Hematopoietic multipotent progenitor cell treated with erythropoietin and hydrocortisone succinate and interleukin-3 and kit ligand, for 8 days (in vitro differentiated cells): Measurements from ENCODE around the gene PFN1.
"Not testable (repeated sequence)": the region's sequence is repeated elsewhere in the genome, so short reads cannot be mapped to it uniquely, and the experiment has no call there.

Source experiments
- DNase-seq: peaks from one replicate; pipeline ENCODE4 v3.0.0-alpha.2; 2015

Gene PFN1

DNA sequence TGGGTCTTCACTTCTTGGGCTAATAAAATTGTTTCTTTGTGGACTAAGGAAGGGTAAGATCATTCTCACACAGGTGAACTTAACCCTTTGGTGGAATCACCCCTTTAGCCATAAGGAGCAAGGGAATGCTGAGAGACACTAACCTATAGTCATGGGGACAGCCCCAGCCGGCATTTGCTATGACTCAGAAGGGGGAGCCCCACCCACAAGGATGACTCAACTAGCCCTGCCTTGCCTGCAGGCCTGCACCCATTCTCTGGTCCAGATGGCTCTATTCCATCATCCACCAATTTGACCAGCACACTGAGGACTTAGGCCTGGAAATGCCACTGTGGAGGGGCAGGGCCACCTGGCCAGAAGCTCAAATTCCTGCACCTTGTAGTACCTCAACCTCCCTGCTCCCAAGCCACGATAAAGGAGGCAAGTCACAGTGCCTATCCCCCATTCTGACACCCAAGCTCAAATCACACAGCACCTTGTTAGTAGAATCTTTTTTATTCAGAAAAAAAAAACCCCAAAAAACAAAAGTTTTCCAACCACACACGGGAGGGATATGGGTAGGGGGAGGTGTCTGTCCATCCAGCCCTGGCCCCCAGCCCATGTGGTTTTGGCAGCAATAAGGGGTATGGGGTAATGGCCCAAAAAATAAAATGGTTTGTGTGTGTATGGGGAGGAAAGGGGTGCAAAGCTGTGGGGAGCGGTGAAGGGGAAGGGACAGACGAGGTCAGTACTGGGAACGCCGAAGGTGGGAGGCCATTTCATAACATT lies 3.0 kb downstream of the PFN1 start:
- DNase-seq = peak; percentile 87

GRCh38 chr17:4944554-4945175 lies 3.7 kb downstream of the PFN1 start:
- peak; percentile 23 for DNase-seq

GRCh38 chr17:4944163-4944553 lies 4.2 kb downstream of the PFN1 start:
- DNase-seq = peak; percentile 76

DNA sequence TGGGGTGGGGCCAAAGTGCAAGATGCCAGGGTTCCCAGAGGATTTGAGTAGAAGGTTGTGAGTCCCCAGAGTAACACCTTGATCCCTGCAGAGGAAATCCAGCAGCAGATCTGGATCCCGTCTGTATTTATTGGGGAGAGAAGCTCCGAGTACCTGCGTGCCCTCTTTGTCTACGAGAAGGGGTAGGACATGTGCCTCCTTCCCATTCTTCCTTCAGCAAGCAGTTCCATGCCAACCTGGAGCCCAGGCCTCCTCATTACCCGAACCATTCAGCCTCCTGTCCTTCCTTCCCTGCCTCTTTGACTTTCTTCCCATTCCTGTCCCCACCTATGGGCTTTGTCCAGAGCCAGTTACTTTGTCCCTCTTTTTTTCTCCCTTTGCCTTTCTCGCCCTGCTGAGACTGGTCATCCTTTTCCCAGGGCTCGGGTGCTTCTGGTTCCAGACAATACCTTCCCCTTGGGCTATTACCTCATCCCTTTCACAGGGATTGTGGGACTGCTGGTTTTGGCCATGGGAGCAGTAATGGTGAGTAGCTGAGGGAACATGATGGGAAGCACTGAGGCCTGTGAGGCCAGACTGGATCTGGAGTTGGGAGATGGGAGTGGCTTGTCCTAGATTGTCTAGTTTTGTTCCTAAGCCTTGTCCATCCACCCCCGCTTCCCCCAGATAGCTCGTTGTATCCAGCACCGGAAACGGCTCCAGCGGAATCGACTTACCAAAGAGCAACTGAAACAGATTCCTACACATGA lies 5.4 kb downstream of the PFN1 start:
- no peak for DNase-seq

DNA sequence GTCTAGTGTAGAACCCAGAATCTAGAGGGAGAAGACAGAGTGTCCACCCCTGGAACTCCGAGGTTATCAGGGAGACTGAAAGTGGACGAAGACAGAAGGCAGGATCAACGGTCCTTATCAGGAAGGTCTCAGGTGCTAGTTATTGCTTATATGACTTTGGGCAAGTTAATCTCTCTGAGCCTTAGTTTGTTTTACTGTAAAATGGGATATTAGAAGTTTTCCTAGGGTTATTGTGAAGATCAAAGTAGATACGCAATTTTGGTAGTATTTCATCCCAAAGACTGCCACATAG lies 7.1 kb downstream of the PFN1 start:
- peak; percentile 23 for DNase-seq

DNA sequence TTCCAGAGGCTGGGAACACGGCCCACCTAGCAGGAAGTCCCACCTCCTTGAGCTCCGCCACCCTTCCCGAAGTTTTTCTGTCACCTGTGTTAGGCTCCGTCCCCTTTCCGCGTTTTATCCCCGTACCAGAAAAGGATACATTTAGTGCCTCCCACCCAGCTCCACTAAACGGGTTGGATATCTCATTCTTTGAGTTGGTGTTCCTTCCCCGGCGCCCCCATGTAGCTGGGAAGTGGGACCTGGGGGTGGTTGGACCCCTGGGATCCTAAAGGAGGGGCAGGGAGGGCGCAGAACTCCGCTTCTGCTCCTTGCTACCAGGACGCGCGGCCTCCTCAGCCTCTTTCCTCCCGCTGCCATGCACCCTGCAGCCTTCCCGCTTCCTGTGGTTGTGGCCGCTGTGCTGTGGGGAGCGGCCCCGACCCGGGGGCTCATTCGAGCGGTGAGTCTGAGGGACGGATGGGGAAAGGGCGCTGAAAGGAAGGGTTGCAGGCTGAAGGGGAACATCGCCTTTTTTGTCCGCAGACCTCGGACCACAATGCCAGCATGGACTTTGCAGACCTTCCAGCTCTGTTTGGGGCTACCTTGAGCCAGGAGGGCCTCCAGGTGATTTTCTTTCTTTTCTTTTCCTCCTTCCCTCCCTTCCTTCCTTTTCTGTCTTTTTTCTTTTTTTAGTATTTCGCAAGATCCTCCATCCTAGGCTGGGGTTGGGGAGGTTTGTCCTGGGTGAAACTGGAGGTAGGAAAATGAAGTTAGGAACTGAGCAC lies 7.6 kb downstream of the PFN1 start:
- no peak for DNase-seq

- peak; percentile 100 for DNase-seq
Measured at GRCh38 chr17:4939796-4940554, 8.4 kb downstream of the PFN1 start, which contains the start of the genes RNF167 and SLC25A11. Gene RNF167 (plus strand): TSS chr17:4940268. CDS start chr17:4940910, 642 bp downstream. Gene SLC25A11 (minus strand): TSS chr17:4940046. CDS start chr17:4939910, 136 bp downstream.

DNA sequence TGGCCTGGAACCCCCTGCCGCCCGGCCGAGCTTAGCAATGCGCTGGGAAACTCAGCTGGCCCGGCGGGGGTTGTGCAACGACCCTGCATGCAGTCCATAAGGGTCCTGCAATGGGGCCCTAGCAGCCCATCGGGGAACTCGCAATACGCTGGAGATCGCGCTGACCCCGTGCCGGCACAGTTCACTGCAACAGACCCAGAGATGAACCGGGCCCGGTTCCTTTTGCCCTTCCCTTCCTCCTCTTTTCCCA lies 8.9 kb downstream of the PFN1 start:
- DNase-seq = no peak

GRCh38 chr17:4938688-4939545 lies 9.4 kb downstream of the PFN1 start:
- peak; percentile 35 for DNase-seq

GRCh38 chr17:4938069-4938491 lies 10.2 kb downstream of the PFN1 start:
- no peak for DNase-seq

- DNase-seq = no peak
Measured at GRCh38 chr17:4937553-4937952, 10.8 kb downstream of the PFN1 start.

- DNase-seq = no peak
Measured at GRCh38 chr17:4936436-4936835, 11.9 kb downstream of the PFN1 start.

- no peak for DNase-seq
Measured at GRCh38 chr17:4935650-4936049, 12.7 kb downstream of the PFN1 start.

DNA sequence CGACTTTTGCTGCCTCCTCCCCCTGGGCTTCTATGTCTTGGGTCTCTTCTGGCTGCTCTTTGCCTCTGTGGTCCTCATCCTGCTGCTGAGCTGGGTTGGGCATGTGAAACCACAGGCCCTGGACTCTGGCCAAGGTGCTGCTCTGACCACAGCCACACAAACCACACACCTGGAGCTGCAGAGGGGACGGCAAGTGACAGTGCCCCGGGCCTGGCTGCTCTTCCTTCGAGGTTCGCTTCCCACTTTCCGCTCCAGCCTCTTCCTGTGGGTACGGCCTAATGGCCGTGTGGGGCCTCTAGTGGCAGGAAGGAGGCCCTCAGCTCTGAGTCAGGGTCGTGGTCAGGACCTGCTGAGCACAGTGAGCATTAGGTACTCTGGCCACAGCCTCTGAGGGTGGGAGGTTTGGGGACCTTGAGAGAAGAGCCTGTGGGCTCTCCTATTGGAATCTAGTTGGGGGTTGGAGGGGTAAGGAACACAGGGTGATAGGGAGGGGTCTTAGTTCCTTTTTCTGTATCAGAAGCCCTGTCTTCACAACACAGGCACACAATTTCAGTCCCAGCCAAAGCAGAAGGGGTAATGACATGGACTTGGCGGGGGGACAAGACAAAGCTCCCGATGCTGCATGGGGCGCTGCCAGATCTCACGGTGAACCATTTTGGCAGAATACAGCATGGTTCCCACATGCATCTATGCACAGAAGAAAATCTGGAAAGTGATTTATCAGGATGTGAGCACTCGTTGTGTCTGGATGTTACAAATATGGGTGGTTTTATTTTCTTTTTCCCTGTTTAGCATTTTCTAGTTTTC lies 14.0 kb downstream of the PFN1 start:
- peak; percentile 60 for DNase-seq

GRCh38 chr17:4933646-4934045 lies 14.7 kb downstream of the PFN1 start:
- DNase-seq = no peak

GRCh38 chr17:4932756-4933155 lies 15.6 kb downstream of the PFN1 start:
- DNase-seq = no peak

DNA sequence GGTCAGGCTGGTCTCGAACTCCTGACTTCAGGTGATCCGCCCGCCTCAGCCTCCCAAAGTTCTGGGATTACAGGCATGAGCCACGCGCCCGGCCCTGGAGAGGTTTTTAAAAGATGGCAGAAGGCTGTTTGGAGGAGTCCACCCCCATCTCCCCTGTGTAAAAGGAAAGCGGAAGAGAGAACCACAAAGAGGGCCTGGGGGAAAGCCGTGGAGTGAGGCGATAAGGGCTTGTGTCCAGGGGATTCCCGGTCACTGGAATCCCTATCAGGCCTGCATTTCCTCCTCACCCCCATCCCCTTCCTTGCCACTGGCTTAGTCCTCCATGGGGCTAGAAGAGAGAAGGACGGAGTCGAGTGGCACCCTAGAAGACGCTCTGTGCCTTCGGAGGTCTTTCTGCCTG lies 16.4 kb downstream of the PFN1 start, which contains the start of gene GP1BA:
GP1BA (plus strand) TSS at position 315 of the 400 bp plus-strand sequence. CDS start 328 bp downstream, outside the sequence.
- peak; percentile 12 for DNase-seq

DNA sequence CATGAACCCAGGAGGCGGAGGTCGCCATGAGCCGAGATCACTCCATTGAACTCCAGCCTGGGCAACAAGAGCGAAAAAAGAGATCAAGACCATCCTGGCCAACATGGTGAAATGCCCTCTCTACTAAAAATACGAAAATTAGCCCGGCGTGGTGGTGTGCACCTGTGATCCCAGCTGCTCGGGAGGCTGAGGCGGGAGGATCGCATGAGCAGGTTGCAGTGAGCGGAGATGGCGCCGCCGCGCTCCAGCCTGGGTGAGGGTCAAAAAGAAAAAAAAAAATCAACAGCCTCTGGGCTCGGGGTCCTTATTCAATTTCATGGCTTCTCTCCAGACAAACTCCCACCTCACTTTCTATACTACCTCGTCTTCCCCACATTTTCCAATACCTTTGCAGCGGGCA lies 19.4 kb downstream of the PFN1 start:
- DNase-seq = no peak

DNA sequence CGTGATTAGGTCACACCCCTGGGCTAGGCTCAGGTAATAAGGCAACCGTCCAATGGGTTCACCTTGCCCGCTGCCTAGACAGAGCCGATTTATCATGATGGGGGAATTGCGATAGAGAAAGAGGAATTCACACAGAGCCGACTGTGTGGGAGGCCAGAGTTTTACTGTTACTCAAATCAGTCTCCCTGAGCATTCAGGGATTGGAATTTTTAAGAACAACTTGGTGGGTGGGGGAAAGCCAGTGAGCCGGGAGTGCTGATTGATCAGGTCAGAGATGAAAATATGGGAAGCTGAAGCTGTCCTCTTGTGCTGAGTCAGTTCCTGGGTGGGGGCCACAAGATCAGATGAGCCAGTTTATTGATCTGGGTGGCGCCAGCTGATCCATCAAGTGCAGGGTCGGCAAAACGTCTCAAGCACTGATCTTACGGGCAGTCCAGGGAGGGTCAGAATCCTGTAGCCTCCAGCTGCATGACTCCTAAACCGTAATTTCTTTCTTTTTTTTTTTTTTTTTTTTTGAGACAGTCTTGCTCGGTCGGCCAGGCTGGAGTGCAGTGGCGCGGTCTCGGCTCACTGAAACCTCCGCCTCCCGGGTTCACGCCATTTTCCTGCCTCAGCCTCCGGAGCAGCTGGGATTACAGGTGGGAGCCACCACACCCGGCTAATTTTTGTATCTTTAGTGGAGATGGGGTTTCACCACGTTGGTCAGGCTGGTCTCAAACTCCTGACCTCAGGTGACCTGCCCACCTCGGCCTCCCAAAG lies 21.6 kb downstream of the PFN1 start:
- not testable (repeated sequence) for DNase-seq

- DNase-seq = no peak
Measured at GRCh38 chr17:4921320-4921719, 27.0 kb downstream of the PFN1 start.
